Stimulated activated CD8-positive, alpha-beta memory T cell treated with anti-CD3 and anti-CD28 coated beads, Interleukin-2, amount 100 ng/mL, for 48 hours (primary cell): ENCODE results near the gene ENKD1.

Source experiments
- DNase-seq, 2 donors: peaks; one replicate each; pipeline ENCODE4 v3.0.0-alpha.2; 2020; ENCODE audit warnings: low read depth in 2 of 2

ENKD1 gene

DNA sequence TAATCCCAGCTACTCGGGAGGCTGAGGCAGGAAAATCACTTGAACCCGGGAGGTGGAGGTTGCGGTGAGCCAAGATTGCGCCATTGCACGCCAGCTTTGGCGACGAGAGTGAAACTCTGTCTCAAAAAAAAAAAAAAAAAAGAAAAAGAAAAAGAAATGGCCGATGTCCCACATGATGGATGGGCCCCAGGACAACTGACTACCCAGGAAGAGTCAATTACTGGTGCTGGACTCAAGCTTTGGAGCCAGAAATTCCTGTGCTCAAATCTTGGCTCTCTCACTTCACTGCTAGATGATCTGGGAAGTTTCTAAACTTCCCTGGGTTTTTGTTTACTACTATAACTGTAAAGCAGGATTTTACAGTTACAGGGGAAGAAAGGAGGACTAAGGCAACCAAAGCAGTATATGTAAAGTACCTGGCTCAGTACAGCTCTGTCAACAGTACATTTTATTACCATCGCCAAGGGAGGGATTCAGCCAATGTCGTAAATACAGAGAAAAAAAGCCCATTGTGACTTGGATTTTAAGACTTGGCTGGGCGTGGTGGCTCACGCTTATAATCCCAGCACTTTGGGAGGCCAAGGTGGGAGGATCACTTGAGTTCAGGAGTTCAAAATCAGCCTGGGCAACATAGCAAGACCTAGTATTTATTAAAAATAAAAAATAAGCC lies 11.9 kb upstream of the ENKD1 start:
- DNase-seq = no peak

GRCh38 chr16:67677712-67678111 lies 11.2 kb upstream of the ENKD1 start:
- no peak for DNase-seq

DNA sequence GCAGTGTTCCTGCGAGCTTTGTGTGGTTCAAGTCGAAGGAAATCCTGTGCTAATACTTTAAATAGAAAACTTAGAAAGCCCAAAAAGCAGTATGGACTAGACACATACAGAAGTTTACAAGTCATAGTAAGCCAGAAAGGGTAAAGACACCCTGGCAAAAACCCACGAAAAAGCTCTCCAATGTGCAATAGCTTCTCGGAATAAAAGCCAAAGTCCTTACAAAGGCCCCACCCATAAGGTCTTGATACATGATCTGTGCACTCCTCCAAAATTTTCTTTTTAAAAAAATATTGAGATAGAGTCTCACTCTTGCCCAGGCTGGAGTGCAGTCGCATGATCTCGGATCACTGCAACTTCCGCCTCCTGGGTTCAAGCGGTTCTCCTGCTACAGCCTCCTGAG lies 10.4 kb upstream of the ENKD1 start:
- DNase-seq = no peak

DNA sequence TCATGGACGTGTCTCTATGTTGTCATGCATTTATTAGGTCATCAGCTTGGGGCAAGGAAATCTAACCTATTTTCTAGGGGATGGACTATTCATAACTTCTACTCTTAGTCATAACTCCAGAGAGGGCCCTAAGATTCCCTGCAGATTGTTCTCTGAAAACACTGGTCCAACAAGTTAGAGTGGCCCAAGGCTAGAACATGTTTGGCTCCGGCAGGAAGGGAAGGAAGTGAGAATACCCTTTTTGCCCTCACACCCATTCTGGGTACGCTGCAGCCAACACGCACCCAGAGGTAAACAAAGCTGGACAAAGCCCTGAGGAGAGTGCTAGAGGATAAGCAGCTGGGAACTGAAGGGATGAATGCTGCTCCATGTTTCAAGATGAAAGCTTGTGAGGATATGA lies 10.0 kb upstream of the ENKD1 start:
- DNase-seq = no peak

GRCh38 chr16:67675999-67676398 lies 9.4 kb upstream of the ENKD1 start:
- no peak for DNase-seq

DNA sequence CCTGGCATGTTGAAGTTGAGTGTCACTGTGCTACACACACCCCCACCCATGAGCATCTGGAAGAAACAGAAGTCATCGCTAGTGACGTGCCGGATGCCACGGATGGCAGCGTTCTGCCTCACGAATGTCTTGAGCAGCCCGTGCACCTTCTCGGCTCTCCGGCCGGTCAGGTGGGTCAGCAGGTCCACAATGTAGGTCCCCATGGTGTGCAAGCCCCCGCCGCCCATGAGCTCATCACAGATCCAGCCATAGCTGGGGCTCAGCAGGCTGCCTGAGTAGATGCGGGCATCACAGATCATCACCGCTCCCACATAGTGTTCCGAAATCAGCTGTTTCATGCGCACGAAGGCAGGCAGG lies 9.0 kb upstream of the ENKD1 start:
- DNase-seq = no peak

GRCh38 chr16:67674851-67675578 lies 8.5 kb upstream of the ENKD1 start:
- DNase-seq = no peak

- DNase-seq = no peak
Measured at GRCh38 chr16:67673712-67674580, 7.4 kb upstream of the ENKD1 start.

GRCh38 chr16:67672739-67673662 lies 6.5 kb upstream of the ENKD1 start:
- DNase-seq = no peak

- no peak for DNase-seq
Measured at GRCh38 chr16:67672306-67672705, 5.8 kb upstream of the ENKD1 start.

- no peak for DNase-seq
Measured at GRCh38 chr16:67669499-67670101, 3.0 kb upstream of the ENKD1 start.

DNA sequence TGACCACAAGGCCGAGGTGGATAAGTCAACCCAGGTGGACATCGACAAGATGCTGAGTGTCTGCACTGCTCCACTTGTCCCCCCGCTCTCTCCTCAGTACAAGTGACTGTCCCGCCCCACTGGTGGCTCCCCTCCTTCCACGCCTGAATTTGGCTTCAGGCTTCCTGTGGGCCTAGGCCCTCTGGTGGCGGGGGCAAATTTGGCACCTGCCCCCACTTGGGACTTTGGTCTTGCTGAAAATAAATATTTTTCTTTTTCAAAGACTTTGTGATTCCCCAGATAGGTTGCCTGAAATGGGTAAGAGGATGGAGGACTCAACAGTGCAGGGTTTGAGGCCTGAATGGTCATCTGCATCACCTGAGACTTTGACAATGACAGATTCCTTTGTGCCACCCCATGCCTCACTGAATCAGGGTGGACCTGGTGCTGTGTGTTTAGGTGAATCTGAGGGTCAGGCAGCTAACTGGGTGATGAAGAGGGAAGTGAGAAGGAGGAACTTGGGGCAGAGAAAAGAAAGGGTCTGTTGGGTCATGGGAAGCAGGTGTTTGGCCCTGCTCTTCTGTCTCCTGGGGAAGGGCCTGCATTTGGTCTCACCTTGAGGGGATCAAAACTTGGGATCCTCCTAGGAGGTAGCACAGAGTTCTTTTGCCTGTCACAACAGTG lies 2.1 kb upstream of the ENKD1 start:
- DNase-seq = no peak

GRCh38 chr16:67667817-67668494 lies 1.4 kb upstream of the ENKD1 start:
- peak; percentile 61 to 67 for DNase-seq

GRCh38 chr16:67667453-67667816 lies 885 bp upstream of the ENKD1 start:
- DNase-seq = no peak

DNA sequence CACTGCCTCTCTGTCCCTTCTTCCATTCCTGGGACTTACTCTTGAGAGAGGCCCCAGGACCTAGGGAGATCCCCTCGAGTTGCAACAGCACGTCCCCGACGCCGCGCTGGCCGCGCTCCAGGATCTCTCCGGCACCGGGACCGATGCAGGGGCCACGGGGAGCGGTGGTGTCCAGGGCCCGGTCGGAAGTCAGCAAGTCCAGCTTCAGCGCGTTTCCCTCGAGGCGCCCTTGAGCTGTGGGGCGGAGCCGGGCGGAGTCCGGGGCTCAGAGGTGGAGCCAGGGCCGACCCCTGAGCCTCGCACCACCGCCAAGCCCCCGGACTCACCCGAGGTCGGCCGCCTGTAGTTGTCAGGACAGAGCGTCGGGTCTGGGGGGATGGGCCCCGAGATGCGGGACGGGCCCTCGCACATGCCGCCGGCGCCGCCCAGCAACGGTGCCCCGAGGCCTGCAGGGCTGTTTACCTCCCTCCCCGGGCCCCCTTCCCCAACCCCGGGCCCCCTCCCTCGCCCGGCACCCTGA lies 458 bp downstream of the ENKD1 start:
- DNase-seq = no peak

DNA sequence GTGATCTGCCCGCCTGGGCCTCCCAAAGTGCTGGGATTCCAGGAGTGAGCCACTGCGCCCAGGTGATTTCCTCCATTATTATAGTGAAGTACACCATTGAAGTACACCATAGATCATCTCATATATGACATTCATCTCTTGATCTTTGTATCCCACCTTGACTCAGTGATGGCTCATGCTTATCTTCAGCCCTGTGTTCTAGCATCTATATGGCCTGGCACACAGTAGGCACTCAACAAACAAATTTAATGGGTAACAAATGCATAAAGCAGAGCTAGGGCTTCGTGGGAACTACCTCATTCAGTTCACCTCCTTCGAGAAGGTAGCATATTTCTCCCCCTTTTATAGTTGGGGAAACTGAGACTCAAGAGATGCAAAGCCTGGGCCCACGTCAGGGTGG lies 952 bp downstream of the ENKD1 start:
- DNase-seq = no peak

- DNase-seq = no peak
Measured at GRCh38 chr16:67664871-67665270, 1.7 kb downstream of the ENKD1 start.

- DNase-seq = no peak
Measured at GRCh38 chr16:67664258-67664657, 2.3 kb downstream of the ENKD1 start.

GRCh38 chr16:67663877-67664222 lies 2.7 kb downstream of the ENKD1 start:
- DNase-seq = no peak
